Left forelimb (tissue), 1 donor: ENCODE measurements around the gene IGSF6.
A peak's percentile ranks its signal among the peaks of the same experiment; 100 is the strongest.

Experiments used
- DNase-seq: peaks from one replicate; pipeline ENCODE4 v3.0.0-alpha.2; 2018; ENCODE audit warnings: low spot score

The IGSF6 gene

GRCh38 chr16:21600031-21600773, 52.2 kb downstream of the IGSF6 start:
- DNase-seq, result no peak

DNA sequence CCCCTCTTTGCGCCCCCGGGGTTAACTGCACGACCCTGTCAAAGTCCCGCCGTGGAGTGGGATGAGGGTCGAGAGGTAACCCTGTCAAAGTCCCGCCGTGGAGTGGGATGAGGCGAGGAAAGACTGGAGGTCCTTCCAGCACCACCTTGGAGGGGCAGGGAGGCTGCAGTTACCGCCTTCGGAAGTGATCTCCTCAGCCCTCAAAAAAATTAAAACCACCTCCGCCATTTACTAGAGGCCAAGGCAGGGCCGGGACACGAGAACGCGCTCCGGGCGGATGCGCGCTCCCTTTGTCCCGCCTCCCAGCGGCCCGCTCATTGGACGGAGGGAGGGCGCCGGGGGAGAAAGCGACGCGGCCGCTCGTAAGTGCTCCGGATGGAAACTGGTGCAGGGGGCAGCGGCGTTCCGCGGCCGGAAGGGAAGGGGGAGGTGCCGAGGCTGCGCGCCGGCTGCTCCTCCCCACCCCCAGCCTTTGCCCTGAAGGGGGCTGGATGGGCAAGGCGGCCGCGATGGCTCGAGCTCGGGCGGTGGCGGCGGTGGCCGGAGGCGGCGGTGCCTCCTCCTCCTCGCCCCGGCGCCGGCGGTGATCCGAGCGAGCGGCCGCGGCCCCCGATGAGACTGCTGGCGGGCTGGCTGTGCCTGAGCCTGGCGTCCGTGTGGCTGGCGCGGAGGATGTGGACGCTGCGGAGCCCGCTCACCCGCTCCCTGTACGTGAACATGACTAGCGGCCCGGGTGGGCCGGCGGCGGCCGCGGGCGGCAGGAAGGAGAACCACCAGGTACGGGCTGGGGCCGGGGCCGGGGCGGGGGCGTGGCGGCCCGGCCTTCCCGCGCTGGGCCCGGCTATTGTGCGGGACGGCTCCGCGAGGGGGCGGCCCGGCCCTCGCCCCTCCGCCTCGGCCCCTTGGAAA, 53.0 kb downstream of the IGSF6 start, which contains the start of gene METTL9:
TSS of gene METTL9 (plus strand) at position 456 of the 909 bp plus-strand sequence. CDS start at position 613, 157 bp downstream.
- peak; percentile 97 for DNase-seq

DNA sequence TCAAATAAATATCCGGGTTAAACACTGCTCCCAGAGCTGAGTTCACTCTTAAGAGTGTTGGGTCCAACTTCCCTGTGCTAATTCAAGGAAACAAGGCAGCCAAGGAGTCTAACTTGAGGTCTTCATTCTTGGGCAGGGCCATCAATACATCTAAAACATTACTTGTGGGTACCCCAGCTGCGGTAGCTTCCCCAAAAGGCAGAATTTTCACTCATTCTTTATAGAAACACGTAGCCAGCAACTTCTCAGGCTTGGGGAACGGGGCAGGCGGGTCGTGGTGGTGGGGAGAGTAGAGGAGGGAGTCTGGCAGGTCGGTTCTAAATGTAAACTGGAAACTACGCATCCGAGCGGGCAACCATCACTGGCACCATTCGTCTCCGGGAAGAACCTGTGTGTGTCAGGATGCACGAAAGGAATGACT, 53.7 kb downstream of the IGSF6 start:
- no peak for DNase-seq

DNA sequence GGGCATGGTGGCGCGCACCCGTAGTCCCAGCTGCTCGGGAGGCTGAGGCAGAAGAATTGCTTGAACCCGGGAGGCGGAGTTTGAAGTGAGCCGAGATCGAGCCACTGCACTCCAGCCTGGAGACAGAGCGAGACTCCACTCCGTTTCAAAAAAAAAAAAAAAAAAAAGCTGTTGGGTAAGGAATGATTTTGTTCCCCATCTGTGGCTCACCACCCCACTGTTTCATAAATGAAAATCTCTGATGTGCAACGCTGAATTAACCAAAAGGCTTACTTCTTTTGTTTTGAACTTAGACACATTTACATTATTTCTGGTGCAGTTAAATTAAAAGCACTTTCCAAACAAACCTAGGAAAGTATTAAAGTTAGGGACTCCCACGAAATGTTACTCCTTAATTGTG, 54.2 kb downstream of the IGSF6 start:
- DNase-seq, result no peak

DNA sequence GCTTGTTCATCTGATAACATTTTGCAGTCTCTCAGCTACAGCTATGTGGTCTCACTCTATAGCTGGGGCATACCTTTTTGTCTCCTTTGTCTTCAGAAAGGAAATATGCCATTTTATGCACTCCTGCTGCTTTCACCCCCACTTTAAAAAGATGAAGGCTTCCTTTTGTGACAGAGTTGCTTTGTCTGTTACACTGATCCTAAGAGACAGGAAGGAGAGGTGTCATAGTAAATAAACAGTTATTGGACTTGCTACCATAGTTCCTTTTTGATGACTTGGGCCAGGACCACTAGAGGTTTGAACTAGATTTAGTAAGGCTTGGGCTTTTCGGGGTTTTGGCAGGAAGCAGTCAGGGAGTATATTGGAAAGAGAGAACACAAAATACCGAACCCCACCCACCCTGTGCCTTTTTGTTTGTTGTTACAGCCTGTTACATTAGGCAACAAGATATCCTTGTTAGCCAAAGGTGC, 54.8 kb downstream of the IGSF6 start:
- no peak for DNase-seq

- DNase-seq, result no peak
Observed at GRCh38 chr16:21593530-21594289, 58.7 kb downstream of the IGSF6 start.

GRCh38 chr16:21592191-21592590, 60.2 kb downstream of the IGSF6 start:
- DNase-seq, result no peak

DNA sequence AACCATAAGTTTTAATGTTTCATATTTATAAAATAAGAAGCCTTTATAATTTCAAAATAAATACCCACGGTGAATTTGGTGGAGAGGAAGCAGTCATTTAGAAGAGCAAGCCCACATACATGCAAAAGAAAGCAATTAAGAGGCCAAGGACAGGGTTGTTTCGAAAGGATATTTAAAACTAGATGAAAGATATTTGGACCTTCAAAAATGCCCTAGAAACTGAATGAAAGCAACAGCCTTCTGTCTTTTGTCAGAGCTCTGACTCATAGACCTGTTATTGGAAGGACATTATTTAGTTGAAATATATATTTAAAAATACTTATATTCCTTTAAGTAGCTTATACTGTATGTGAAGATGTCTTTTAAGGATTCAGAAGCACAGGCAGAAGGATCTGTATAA, 61.6 kb downstream of the IGSF6 start:
- no peak for DNase-seq

- no peak for DNase-seq
Observed at GRCh38 chr16:21590287-21590686, 62.1 kb downstream of the IGSF6 start.

DNA sequence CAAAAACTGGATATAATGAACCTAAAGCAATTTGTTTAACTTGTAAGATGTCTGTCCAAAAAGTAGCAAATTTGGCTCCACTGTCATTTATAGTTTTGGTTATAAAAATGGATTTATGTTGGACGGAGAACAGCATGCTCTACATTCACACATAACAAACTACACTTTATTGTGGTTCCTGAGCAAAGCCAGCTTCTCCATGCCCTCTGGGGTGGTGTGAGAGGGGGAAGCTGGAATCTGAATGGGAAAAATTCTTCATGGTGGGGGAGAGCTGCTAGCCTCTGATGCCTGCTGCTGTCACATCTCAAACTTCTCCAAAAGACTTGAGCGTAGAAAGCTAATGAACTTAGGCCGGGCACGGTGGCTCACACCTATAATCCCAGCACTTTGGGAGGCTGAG, 62.9 kb downstream of the IGSF6 start:
- DNase-seq, result no peak
